Measurements from ENCODE around the gene ADGRV1.
"Not testable (repeated sequence)": the region's sequence is repeated elsewhere in the genome, so short reads cannot be mapped to it uniquely, and the experiment has no call there.

The ADGRV1 gene

DNA sequence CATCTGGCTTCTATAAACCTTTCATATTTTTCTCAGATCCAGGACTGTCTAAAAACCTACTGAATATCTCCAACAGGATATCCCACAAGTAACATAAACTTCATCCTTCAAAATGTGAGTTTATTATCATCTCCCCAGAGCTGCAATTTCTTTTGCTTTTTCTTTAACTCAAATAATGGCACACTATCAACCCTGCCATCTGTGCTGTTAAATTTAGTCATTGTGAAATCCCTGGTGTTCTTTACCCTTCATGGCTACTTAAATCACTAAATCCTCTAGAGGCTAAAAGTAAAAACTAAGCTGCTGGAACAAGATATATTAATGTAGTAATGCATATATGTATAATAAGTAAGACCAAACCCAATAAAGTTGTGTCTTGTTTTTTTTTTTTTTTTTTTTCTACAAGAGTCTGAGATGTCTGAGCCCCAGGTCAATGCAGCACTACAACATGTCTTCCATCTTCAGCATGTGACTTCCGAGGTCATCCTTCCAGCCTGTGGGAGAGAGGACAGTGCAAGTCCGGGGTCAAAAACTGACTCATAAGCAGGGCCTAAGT is 362.9 kb downstream of the ADGRV1 start:
- Histone ChIP-seq H3K9me3 (ENCODE audit: control insufficient read depth, low read depth, low read length) (no peaks in the 10 kb centered on the region), H3K4me1 (ENCODE audit: control insufficient read depth, low read depth, low read length) (no peaks in the 10 kb centered on the region), H3K27me3 (ENCODE audit: control insufficient read depth, insufficient read depth, low read length) (no peaks in the 10 kb centered on the region), H3K27ac (ENCODE audit: low read length) (no peak overlapping the region), H3K4me3 (ENCODE audit: low read length) (no peak overlapping the region), H3K9ac (ENCODE audit: low read length) (no peak overlapping the region), H3K36me3 (ENCODE audit: control insufficient read depth, low read depth, low read length) (no peaks in the 10 kb centered on the region)

- not testable (repeated sequence) for H3K4me3 ChIP-seq (ENCODE audit: low read length); H3K9ac ChIP-seq (ENCODE audit: low read length); H3K36me3 ChIP-seq (ENCODE audit: control insufficient read depth, low read depth, low read length); H3K9me3 ChIP-seq (ENCODE audit: control insufficient read depth, low read depth, low read length); H3K4me1 ChIP-seq (ENCODE audit: control insufficient read depth, low read depth, low read length); H3K27ac ChIP-seq (ENCODE audit: low read length); H3K27me3 ChIP-seq (ENCODE audit: control insufficient read depth, insufficient read depth, low read length)
These were observed 365.6 kb downstream of the ADGRV1 start for GRCh38 chr5:90924222-90924621.

GRCh38 chr5:90929013-90929839 is 370.6 kb downstream of the ADGRV1 start:
- H3K9me3 ChIP-seq (ENCODE audit: control insufficient read depth, low read depth, low read length); H3K36me3 ChIP-seq (ENCODE audit: control insufficient read depth, low read depth, low read length); H3K27me3 ChIP-seq (ENCODE audit: control insufficient read depth, insufficient read depth, low read length): not testable (repeated sequence)
- peak overlapping the region; percentile 63 for H3K4me3 ChIP-seq (ENCODE audit: low read length)
- H3K27ac ChIP-seq (ENCODE audit: low read length), result peak overlapping the region; percentile 57
- peaks cover 24% of the 10 kb centered on the region for H3K4me1 ChIP-seq (ENCODE audit: control insufficient read depth, low read depth, low read length)
- H3K9ac ChIP-seq (ENCODE audit: low read length), result peak overlapping the region; percentile 64

DNA sequence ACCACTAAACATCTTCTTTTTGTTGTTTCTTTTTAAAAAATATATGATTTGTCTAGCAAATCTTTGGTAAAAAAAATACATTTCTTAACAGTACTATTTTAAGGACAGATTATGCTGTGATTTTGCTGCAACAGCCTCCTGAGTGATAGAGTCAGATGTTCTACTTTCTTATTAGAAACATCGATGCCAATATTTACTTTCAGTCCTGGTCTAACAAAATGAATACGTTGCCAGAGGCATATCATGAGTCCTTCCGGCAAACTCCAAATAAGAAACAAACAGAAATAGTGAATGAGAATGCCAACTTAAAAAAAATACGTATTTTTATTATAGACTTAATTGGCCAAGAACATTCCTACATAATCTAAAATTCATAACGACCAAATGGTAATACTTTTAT is 371.5 kb downstream of the ADGRV1 start:
- H3K36me3 ChIP-seq (ENCODE audit: control insufficient read depth, low read depth, low read length), result no peaks in the 10 kb centered on the region
- no peaks in the 10 kb centered on the region for H3K27me3 ChIP-seq (ENCODE audit: control insufficient read depth, insufficient read depth, low read length)
- peaks cover 24% of the 10 kb centered on the region for H3K4me1 ChIP-seq (ENCODE audit: control insufficient read depth, low read depth, low read length)
- no peaks in the 10 kb centered on the region for H3K9me3 ChIP-seq (ENCODE audit: control insufficient read depth, low read depth, low read length)
- H3K4me3 ChIP-seq (ENCODE audit: low read length), result peak overlapping the region; percentile 63
- peak overlapping the region; percentile 64 for H3K9ac ChIP-seq (ENCODE audit: low read length)
- no peak overlapping the region for H3K27ac ChIP-seq (ENCODE audit: low read length)

- no peaks in the 10 kb centered on the region for H3K27me3 ChIP-seq (ENCODE audit: control insufficient read depth, insufficient read depth, low read length)
- no peaks in the 10 kb centered on the region for H3K36me3 ChIP-seq (ENCODE audit: control insufficient read depth, low read depth, low read length)
- H3K27ac ChIP-seq (ENCODE audit: low read length), result no peak overlapping the region
- H3K4me3 ChIP-seq (ENCODE audit: low read length), result no peak overlapping the region
- no peak overlapping the region for H3K9ac ChIP-seq (ENCODE audit: low read length)
- peaks cover 24% of the 10 kb centered on the region for H3K4me1 ChIP-seq (ENCODE audit: control insufficient read depth, low read depth, low read length)
- H3K9me3 ChIP-seq (ENCODE audit: control insufficient read depth, low read depth, low read length), result no peaks in the 10 kb centered on the region
These were observed 372.3 kb downstream of the ADGRV1 start for GRCh38 chr5:90930756-90931431.

GRCh38 chr5:90932052-90932699 is 373.6 kb downstream of the ADGRV1 start:
- Histone ChIP-seq H3K27ac (ENCODE audit: low read length) (peak overlapping the region; percentile 1), H3K27me3 (ENCODE audit: control insufficient read depth, insufficient read depth, low read length) (no peaks in the 10 kb centered on the region), H3K4me3 (ENCODE audit: low read length) (no peak overlapping the region), H3K36me3 (ENCODE audit: control insufficient read depth, low read depth, low read length) (no peaks in the 10 kb centered on the region), H3K9ac (ENCODE audit: low read length) (no peak overlapping the region), H3K4me1 (ENCODE audit: control insufficient read depth, low read depth, low read length) (peaks cover 24% of the 10 kb centered on the region), H3K9me3 (ENCODE audit: control insufficient read depth, low read depth, low read length) (no peaks in the 10 kb centered on the region)

GRCh38 chr5:90933298-90933697 is 374.7 kb downstream of the ADGRV1 start:
- H3K27ac ChIP-seq (ENCODE audit: low read length), result no peak overlapping the region

GRCh38 chr5:90934091-90934719 is 375.6 kb downstream of the ADGRV1 start:
- Histone ChIP-seq H3K4me3 (ENCODE audit: low read length) (no peak overlapping the region), H3K9ac (ENCODE audit: low read length) (no peak overlapping the region), H3K27me3 (ENCODE audit: control insufficient read depth, insufficient read depth, low read length) (no peaks in the 10 kb centered on the region), H3K27ac (ENCODE audit: low read length) (no peak overlapping the region), H3K36me3 (ENCODE audit: control insufficient read depth, low read depth, low read length) (no peaks in the 10 kb centered on the region), H3K9me3 (ENCODE audit: control insufficient read depth, low read depth, low read length) (no peaks in the 10 kb centered on the region), H3K4me1 (ENCODE audit: control insufficient read depth, low read depth, low read length) (peaks cover 24% of the 10 kb centered on the region)

More at GRCh38 chr5:90933298-90933697, 374.7 kb downstream of the ADGRV1 start:
- no peaks in the 10 kb centered on the region for H3K36me3 ChIP-seq (ENCODE audit: control insufficient read depth, low read depth, low read length)
- H3K9ac ChIP-seq (ENCODE audit: low read length), result no peak overlapping the region
- peaks cover 24% of the 10 kb centered on the region for H3K4me1 ChIP-seq (ENCODE audit: control insufficient read depth, low read depth, low read length)
- no peaks in the 10 kb centered on the region for H3K9me3 ChIP-seq (ENCODE audit: control insufficient read depth, low read depth, low read length)
- no peak overlapping the region for H3K4me3 ChIP-seq (ENCODE audit: low read length)
- no peaks in the 10 kb centered on the region for H3K27me3 ChIP-seq (ENCODE audit: control insufficient read depth, insufficient read depth, low read length)

GRCh38 chr5:90934738-90935137 is 376.1 kb downstream of the ADGRV1 start:
- Histone ChIP-seq H3K9ac (ENCODE audit: low read length) (no peak overlapping the region), H3K4me3 (ENCODE audit: low read length) (no peak overlapping the region), H3K9me3 (ENCODE audit: control insufficient read depth, low read depth, low read length) (no peaks in the 10 kb centered on the region), H3K27me3 (ENCODE audit: control insufficient read depth, insufficient read depth, low read length) (no peaks in the 10 kb centered on the region), H3K36me3 (ENCODE audit: control insufficient read depth, low read depth, low read length) (no peaks in the 10 kb centered on the region), H3K27ac (ENCODE audit: low read length) (no peak overlapping the region), H3K4me1 (ENCODE audit: control insufficient read depth, low read depth, low read length) (peaks cover 25% of the 10 kb centered on the region)

DNA sequence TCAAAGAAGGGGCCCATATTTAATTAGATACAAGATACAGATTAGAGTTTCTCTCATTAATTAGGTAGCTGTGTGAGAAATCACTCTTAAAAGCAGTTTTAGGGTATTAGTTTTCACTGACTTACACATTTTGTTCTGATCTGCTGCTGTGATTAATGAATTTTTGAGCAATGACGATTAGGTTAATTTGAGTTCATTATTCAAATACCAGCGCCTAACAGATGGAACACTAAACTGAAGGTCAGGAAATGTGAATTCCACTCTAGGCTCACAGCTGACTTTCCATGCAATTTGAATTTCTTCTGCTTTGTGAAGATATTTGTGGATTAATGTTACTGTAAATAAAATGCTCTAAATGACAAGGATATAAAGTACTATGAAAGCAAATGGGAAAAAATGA is 380.6 kb downstream of the ADGRV1 start:
- H3K36me3 ChIP-seq (ENCODE audit: control insufficient read depth, low read depth, low read length), result no peaks in the 10 kb centered on the region
- H3K9me3 ChIP-seq (ENCODE audit: control insufficient read depth, low read depth, low read length), result no peaks in the 10 kb centered on the region
- no peaks in the 10 kb centered on the region for H3K27me3 ChIP-seq (ENCODE audit: control insufficient read depth, insufficient read depth, low read length)
- peaks cover 21% of the 10 kb centered on the region for H3K4me1 ChIP-seq (ENCODE audit: control insufficient read depth, low read depth, low read length)
- no peak overlapping the region for H3K27ac ChIP-seq (ENCODE audit: low read length)
- no peak overlapping the region for H3K9ac ChIP-seq (ENCODE audit: low read length)
- no peak overlapping the region for H3K4me3 ChIP-seq (ENCODE audit: low read length)

Measured in iPS-18a (cell line).